Activated naive CD4-positive, alpha-beta T cell treated with anti-CD3 and anti-CD28 coated beads, Interleukin-2, amount 10 ng/mL, durations not matched to agents 7 days and 5 days (primary cell): ENCODE results near the gene ANKK1.

Source experiments
- CTCF ChIA-PET: fragments of 350-600 bp; sonication (Branson Sonifier 250); formaldehyde crosslinking; loops from one replicate; lab custom pipeline; 2021; ENCODE audit warnings: antibody characterized with exemption; lab: Charles Lee
- DNase-seq: peaks from one replicate; pipeline ENCODE4 v3.0.0-alpha.2; 2020
- H3K27ac Mint-ChIP-seq: one replicate; pipeline ENCODE4 v1.8.0; 2021; ENCODE audit warnings: mild to moderate bottlenecking, moderate library complexity, mixed read lengths
- H3K27me3 Mint-ChIP-seq: one replicate; pipeline ENCODE4 v1.8.0; 2021; ENCODE audit warnings: mild to moderate bottlenecking, mixed read lengths
- H3K36me3 Mint-ChIP-seq: one replicate; pipeline ENCODE4 v1.8.0; 2021; ENCODE audit warnings: mixed read lengths
- H3K4me1 Mint-ChIP-seq: one replicate; pipeline ENCODE4 v1.8.0; 2021; ENCODE audit warnings: mixed read lengths
- H3K4me3 Mint-ChIP-seq: one replicate; pipeline ENCODE4 v1.8.0; 2021; ENCODE audit warnings: mild to moderate bottlenecking, moderate library complexity, mixed read lengths
- H3K9me3 Mint-ChIP-seq: one replicate; pipeline ENCODE4 v1.8.0; 2021; ENCODE audit warnings: mixed read lengths

ANKK1 gene

DNA sequence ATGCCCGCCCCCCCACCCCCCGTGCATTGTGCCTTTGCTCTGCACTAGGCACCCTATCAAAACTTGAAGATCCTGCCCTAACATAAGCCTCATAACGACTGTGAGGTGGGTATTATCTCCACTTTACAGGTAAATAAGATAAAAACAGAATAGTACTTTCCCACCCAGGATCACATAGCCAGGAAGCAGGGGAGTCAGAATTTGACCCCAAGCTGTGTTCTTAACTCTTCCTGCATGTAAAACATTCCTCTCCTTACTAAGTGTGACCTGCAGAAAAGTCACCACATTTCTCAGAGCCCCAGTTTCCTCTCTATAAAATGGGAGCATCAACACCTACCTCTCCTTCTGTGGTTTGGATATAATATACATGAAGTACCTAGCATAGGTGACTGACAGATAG is 18.2 kb upstream of the ANKK1 start:
- CTCF ChIA-PET: no interaction called here
- no peak for DNase-seq
- Mint-ChIP-seq H3K9me3 (no peaks in the 10 kb centered on the region), H3K4me1 (peaks cover 11% of the 10 kb centered on the region), H3K4me3 (no peak overlapping the region), H3K27me3 (no peaks in the 10 kb centered on the region), H3K36me3 (no peaks in the 10 kb centered on the region), H3K27ac (no peak overlapping the region)

DNA sequence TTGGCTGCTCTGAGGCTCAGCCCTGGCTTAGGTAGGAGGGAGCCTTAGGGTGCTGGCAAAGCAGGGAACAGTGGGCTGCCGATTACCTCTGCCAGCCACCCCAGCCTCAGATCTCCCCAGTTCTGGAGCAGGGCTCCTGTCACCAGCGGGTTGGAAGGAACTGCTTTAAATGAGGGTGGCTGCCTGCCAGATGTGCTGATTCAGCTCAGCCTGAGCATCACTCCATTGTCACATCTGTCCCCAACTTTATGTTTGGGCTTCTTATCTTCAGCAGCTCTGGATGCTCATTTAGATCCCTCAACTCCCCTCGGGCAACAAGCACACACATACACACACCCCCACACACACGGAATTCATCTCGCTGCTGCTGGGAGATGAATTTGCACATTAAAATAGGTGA is 16.9 kb upstream of the ANKK1 start:
- no peak overlapping the region for H3K27ac Mint-ChIP-seq
- H3K27me3 Mint-ChIP-seq: no peaks in the 10 kb centered on the region
- no peaks in the 10 kb centered on the region for H3K9me3 Mint-ChIP-seq
- CTCF ChIA-PET: no interaction called here
- H3K36me3 Mint-ChIP-seq: no peaks in the 10 kb centered on the region
- no peak overlapping the region for H3K4me3 Mint-ChIP-seq
- DNase-seq: no peak
- H3K4me1 Mint-ChIP-seq: peaks cover 10% of the 10 kb centered on the region

DNA sequence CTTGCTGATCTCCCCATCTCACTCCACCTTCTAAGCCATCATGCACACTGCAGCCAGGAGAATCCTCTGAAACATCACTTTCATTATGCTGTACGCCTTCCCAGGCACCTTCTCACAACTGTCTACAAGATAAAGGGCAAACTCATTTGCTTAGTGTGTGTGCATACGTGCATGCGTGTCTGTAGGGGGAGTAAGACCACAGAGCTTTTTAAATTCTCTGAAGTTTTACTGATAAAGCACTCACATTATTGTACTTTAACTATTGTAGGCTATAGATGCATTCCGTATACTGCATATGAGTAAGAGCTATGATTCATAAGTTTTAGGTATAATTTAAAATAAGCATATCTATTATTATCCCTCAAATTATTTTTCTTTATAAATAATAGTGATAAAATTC is 15.3 kb upstream of the ANKK1 start:
- no peak overlapping the region for H3K4me3 Mint-ChIP-seq
- CTCF ChIA-PET: interaction anchor here (1.3 kb wide), 1 partner anchor 26 kb away, joined by 4 read pairs; no protein-coding TSS in a partner anchor
- H3K36me3 Mint-ChIP-seq: no peaks in the 10 kb centered on the region
- H3K27ac Mint-ChIP-seq: no peak overlapping the region
- H3K27me3 Mint-ChIP-seq: no peaks in the 10 kb centered on the region
- DNase-seq: no peak
- no peaks in the 10 kb centered on the region for H3K4me1 Mint-ChIP-seq
- no peaks in the 10 kb centered on the region for H3K9me3 Mint-ChIP-seq

DNA sequence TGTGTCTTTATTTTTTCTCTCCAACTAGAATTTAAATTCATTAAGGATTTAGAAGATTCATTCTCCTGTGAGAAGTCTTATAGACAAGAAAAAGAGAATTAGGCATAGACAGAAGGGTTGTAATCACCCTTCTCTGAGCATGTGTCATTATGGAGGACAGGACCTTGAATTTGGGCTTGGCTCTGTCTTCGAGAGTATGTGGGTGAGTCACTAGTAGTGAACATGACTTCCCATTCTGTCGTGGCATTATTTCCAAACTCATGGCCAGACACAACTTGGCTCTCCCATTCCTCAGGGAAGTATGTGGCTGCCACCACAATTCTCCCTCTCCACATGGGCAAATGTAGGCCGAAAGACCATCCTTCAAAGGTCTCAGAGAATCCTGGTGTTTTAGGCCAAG is 14.3 kb upstream of the ANKK1 start:
- H3K27ac Mint-ChIP-seq: no peak overlapping the region
- no peaks in the 10 kb centered on the region for H3K36me3 Mint-ChIP-seq
- no peaks in the 10 kb centered on the region for H3K9me3 Mint-ChIP-seq
- no peak for DNase-seq
- H3K4me1 Mint-ChIP-seq: no peaks in the 10 kb centered on the region
- no peaks in the 10 kb centered on the region for H3K27me3 Mint-ChIP-seq
- CTCF ChIA-PET: no interaction called here
- no peak overlapping the region for H3K4me3 Mint-ChIP-seq

DNA sequence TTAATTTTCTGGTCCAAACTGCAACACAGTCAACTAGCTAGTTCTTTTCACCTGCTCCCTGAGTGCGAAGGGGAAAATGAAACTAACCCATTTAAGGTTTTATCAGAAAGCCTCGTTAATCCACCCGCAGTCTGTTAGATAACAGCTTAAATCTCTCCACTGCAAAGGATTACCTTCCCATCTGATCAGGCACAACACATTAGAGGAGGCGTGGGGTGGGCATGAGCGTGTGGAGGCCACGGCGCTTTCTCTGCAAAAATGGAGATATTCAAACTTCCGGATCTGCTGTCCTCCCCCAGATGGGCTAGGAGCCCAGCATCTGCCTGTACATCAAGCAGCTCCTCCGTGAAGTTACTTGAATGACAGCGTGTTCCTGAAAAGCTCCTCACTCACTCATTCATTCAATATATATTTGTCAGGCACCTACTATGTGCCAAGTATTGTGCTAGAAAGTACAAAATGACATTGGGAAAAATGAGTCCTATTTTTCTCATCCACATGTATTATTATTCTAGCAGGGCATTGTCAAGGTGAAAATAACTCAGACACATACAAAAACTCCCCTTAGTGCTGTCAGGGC is 13.5 kb upstream of the ANKK1 start:
- no peak overlapping the region for H3K27ac Mint-ChIP-seq
- CTCF ChIA-PET: no interaction called here
- no peaks in the 10 kb centered on the region for H3K9me3 Mint-ChIP-seq
- no peaks in the 10 kb centered on the region for H3K36me3 Mint-ChIP-seq
- H3K27me3 Mint-ChIP-seq: no peaks in the 10 kb centered on the region
- DNase-seq: no peak
- H3K4me3 Mint-ChIP-seq: no peak overlapping the region
- H3K4me1 Mint-ChIP-seq: no peaks in the 10 kb centered on the region

DNA sequence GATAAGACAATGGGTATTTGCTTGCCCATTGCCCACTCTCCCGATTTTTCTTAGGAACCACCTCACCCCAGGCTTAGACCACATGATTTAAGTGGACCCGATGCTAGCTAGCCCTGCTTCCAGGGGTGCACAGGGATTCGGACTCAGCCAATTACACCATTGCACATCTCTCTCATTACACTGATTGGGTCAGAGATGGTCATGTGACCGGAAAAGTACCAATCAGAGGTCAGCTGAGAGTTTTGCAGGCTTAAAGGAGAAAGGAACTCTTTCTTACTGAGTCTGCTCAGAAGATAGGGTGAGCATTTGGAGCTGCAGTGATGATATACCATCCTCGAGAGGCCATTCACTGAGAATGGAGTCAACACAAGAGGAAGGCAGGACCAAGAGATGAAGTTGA is 12.2 kb upstream of the ANKK1 start:
- no peak overlapping the region for H3K4me3 Mint-ChIP-seq
- no peak overlapping the region for H3K27ac Mint-ChIP-seq
- CTCF ChIA-PET: no interaction called here

DNA sequence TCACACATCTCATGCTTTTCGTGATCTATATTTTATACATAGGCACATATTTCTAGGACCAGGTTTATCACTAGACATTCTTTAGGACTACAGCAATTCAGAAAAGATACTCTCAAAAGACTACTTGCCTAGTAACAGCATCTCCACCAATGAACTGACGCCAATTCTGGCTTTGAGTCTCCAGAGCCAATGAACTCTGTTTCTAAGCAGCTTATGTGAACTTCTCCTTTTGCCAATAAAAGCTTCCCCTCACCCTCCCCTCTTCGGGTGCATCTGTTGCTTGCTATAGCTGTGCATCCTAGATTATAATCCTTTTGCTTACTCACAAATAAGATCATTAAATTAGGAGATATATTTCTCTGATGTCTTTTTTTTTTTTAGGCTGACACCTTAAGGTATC is 11.4 kb upstream of the ANKK1 start:
- Mint-ChIP-seq H3K4me1 (no peaks in the 10 kb centered on the region), H3K9me3 (no peaks in the 10 kb centered on the region), H3K36me3 (no peaks in the 10 kb centered on the region), H3K4me3 (no peak overlapping the region), H3K27ac (no peak overlapping the region), H3K27me3 (no peaks in the 10 kb centered on the region)
- DNase-seq: no peak
- CTCF ChIA-PET: no interaction called here

More for the DNA sequence above, 12.2 kb upstream of the ANKK1 start:
- Mint-ChIP-seq H3K27me3 (no peaks in the 10 kb centered on the region), H3K4me1 (no peaks in the 10 kb centered on the region), H3K36me3 (no peaks in the 10 kb centered on the region), H3K9me3 (no peaks in the 10 kb centered on the region)
- no peak for DNase-seq

DNA sequence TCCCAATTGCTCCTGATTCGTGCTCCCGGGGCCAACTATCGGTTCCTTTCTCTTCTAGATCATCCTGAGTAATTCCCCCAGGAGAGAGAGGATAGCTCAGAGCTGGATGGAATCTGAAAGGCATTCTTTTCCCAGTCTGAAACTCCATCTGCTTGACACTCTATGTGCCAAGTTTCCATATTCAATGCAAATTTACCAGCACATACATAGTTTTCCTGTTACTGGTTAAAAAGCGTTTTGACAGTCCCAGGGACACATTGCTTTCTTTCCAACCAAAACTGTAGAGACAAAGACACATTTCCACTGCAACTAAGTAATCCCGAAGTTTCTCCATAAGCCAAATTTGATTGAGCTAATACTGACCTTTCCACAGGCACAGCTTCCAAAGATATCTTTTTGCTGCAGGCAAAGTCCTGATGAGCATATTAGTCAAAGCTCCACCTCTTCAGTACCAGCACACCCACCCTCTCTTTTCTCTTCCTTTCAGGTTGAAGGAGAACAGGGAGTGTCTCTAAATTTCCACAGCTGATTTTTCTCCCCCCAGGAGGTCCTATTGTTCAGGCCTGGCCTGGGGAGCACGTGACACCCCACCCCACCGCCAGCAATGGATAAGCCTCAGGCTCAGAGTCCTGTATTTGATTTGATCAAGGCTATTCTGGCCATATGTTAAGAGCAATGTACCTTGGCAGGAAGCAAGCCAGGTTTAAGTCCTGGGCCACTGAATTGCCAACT is 9.7 kb upstream of the ANKK1 start:
- Mint-ChIP-seq H3K27ac (no peak overlapping the region), H3K4me1 (no peaks in the 10 kb centered on the region), H3K9me3 (no peaks in the 10 kb centered on the region), H3K4me3 (no peak overlapping the region), H3K36me3 (no peaks in the 10 kb centered on the region), H3K27me3 (no peaks in the 10 kb centered on the region)
- CTCF ChIA-PET: interaction anchor here (0.5 kb wide), 1 partner anchor 1015 kb away, joined by 3 read pairs; no protein-coding TSS in a partner anchor
- DNase-seq: no peak

DNA sequence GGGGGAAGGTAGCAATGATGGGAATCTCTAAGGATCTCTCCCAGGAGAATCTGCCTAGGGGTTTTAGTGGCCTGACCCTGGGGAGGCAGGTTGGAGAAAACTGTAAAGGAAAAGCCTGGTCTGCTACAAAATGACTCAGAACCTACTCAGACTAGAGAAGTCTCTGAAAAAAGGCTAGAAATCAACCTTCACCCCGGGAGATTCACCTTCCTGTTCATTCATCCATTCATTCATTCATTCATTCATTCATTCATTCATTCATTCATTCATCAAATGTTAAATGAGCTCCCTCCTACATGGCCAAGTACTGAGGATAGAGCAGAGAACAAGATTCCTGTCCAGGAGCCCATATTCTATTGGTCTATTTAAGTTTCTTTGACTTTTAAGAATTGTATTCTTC is 8.9 kb upstream of the ANKK1 start:
- H3K27ac Mint-ChIP-seq: no peak overlapping the region
- H3K27me3 Mint-ChIP-seq: no peaks in the 10 kb centered on the region
- DNase-seq: no peak
- CTCF ChIA-PET: no interaction called here
- H3K9me3 Mint-ChIP-seq: no peaks in the 10 kb centered on the region
- no peak overlapping the region for H3K4me3 Mint-ChIP-seq
- H3K36me3 Mint-ChIP-seq: no peaks in the 10 kb centered on the region
- no peaks in the 10 kb centered on the region for H3K4me1 Mint-ChIP-seq

DNA sequence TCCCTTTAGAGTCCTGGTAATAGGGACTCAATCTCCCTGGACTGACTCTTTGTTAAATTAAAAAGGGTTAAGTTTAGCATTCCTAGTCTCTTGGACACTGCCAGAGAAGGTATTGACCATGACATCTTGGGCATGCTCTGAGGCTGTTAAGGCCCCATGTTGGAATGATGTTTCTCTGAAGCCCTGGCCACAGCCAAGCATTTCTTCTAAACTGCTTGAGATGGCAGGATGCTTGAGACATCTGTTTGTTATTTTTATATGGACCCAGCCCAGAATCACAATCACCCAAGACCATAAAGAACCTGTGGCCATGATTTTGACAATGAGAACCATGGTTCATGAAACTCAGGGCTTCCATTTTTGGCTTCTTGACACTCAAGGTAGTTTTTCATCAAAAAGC is 5.5 kb upstream of the ANKK1 start:
- H3K27me3 Mint-ChIP-seq: peaks cover 2% of the 10 kb centered on the region
- H3K4me3 Mint-ChIP-seq: no peak overlapping the region
- H3K36me3 Mint-ChIP-seq: no peaks in the 10 kb centered on the region
- H3K4me1 Mint-ChIP-seq: no peaks in the 10 kb centered on the region
- no peak overlapping the region for H3K27ac Mint-ChIP-seq
- H3K9me3 Mint-ChIP-seq: no peaks in the 10 kb centered on the region
- DNase-seq: no peak
- CTCF ChIA-PET: no interaction called here

DNA sequence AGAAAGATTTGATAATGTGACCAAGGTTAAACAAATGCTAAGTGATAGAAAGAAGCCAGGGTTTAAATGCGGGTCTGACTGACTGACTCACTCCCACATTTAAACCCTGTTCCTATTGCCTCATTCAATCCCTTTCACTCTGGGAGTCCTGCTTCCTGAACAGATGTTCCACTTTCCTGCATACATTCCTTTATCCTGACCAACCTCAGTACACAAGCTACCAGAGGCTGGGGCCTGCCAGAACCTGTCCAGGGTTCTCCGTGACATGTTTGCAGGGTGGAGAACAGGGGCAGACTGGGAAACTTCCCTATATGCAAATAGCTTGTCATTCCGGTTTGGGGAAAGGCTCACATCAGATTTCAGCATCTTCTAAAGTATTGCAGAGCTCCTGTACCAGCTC is 3.0 kb upstream of the ANKK1 start:
- Mint-ChIP-seq H3K4me3 (no peak overlapping the region), H3K4me1 (no peaks in the 10 kb centered on the region), H3K27me3 (peaks cover 7% of the 10 kb centered on the region), H3K9me3 (no peaks in the 10 kb centered on the region), H3K36me3 (no peaks in the 10 kb centered on the region), H3K27ac (no peak overlapping the region)
- no peak for DNase-seq
- CTCF ChIA-PET: no interaction called here

DNA sequence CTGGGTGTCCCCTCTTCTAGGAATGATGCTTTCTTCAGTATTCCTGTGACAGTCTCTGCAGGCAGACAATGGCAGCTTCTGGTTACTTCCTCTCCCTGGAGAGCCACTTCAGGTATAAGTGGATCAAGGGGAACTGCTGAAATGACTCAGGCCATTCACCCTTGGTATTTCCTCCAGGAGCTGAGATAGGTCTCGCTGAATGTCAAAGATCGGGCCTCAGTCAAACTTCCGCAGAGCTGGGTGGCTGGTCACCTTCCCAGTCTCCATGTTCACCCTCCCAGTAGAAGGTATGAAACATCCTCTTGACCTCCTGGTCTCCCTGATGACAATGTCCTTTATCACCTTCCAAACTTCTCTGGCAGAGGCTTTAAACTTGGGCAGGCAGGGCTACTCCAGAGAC is 1.8 kb upstream of the ANKK1 start:
- peaks cover 7% of the 10 kb centered on the region for H3K27me3 Mint-ChIP-seq
- H3K36me3 Mint-ChIP-seq: no peaks in the 10 kb centered on the region
- no peak for DNase-seq
- H3K4me1 Mint-ChIP-seq: no peaks in the 10 kb centered on the region
- H3K27ac Mint-ChIP-seq: no peak overlapping the region
- H3K4me3 Mint-ChIP-seq: no peak overlapping the region
- CTCF ChIA-PET: interaction anchor here (1.2 kb wide), 1 partner anchor 18 kb away, joined by 3 read pairs; no protein-coding TSS in a partner anchor
- H3K9me3 Mint-ChIP-seq: no peaks in the 10 kb centered on the region

DNA sequence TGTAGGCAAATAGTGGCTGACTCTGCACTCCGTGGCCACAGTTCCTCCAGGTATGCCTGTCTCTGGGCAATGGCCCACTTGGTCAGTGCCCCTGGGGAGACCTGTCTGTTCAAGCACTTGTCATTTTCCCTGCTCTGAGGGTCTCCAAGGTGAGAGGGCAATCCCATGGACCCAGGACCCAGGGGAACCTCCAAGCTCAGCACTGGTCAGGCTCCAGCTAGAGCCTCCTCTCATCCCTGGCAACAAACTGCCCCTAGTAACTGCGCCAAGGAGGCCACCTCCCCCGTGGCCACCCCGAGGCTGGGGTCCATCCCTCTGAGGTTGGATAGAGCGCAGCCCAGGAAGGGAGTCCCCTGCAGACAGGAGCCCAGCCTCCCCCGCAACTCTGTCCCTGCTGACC is 713 bp upstream of the ANKK1 start:
- Mint-ChIP-seq H3K4me3 (no peak overlapping the region), H3K9me3 (no peaks in the 10 kb centered on the region), H3K27me3 (peaks cover 7% of the 10 kb centered on the region), H3K4me1 (no peaks in the 10 kb centered on the region), H3K27ac (no peak overlapping the region), H3K36me3 (no peaks in the 10 kb centered on the region)
- DNase-seq: no peak
- CTCF ChIA-PET: no interaction called here

DNA sequence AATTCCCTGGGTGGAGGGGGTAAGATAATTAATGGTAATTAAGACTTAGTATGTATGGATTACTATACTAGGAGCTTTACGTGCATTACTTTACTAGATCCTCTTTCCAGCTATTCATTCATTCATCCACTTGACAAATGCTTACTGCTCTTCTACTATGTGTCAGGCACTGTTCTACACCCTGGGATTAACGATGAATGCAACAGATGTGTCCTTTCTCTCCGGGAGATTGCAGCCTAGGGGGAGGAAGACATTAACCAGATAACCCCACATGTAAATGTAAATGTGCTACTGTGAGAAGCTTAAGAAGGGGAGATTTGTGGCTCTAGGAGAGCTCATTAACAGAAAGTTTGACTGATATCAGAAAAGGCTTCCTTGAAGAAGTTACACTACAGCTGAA is 1.7 kb downstream of the ANKK1 start:
- H3K9me3 Mint-ChIP-seq: no peaks in the 10 kb centered on the region
- DNase-seq: no peak
- H3K27me3 Mint-ChIP-seq: peaks cover 7% of the 10 kb centered on the region
- H3K4me3 Mint-ChIP-seq: no peak overlapping the region
- H3K36me3 Mint-ChIP-seq: no peaks in the 10 kb centered on the region
- CTCF ChIA-PET: no interaction called here
- no peaks in the 10 kb centered on the region for H3K4me1 Mint-ChIP-seq
- H3K27ac Mint-ChIP-seq: no peak overlapping the region

DNA sequence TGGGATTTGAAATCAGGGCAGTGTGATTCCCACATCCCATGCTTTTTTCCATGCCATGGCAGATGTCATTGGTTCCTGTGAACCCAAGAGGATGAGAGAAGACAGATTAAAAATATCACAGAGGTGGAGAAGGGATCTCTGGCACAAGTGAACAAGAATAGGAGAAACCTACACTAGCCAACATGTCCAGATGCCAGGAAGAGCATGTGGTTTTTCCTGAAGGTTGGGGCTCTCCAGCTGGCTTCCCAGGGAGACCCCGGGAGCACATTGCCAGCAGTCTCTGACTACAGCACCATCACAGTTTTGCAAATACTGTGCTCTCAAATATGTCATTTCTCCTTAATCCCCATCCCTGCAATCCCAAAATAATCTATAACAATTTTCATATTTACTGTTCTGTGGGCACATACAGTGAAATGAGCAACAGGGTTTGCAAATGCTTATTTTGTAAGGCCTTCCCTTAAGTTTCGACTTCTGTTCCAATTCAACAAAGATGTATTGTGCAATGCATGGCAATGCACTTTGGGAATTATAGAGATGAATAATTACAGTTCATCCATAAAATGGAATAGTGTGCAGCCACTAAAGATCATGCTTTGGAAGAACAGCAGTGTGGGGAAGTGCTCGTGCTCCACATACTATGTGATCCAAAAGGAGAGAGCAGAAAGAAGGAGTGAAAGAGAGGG is 4.8 kb downstream of the ANKK1 start:
- Mint-ChIP-seq H3K36me3 (no peaks in the 10 kb centered on the region), H3K27me3 (peaks cover 2% of the 10 kb centered on the region), H3K4me1 (no peaks in the 10 kb centered on the region), H3K27ac (no peak overlapping the region), H3K9me3 (no peaks in the 10 kb centered on the region), H3K4me3 (no peak overlapping the region)
- no peak for DNase-seq
- CTCF ChIA-PET: no interaction called here
